Measurements from ENCODE around the gene ADRA2B.
"Not testable (repeated sequence)": the region's sequence is repeated elsewhere in the genome, so short reads cannot be mapped to it uniquely, and the experiment has no call there.

Gene ADRA2B

DNA sequence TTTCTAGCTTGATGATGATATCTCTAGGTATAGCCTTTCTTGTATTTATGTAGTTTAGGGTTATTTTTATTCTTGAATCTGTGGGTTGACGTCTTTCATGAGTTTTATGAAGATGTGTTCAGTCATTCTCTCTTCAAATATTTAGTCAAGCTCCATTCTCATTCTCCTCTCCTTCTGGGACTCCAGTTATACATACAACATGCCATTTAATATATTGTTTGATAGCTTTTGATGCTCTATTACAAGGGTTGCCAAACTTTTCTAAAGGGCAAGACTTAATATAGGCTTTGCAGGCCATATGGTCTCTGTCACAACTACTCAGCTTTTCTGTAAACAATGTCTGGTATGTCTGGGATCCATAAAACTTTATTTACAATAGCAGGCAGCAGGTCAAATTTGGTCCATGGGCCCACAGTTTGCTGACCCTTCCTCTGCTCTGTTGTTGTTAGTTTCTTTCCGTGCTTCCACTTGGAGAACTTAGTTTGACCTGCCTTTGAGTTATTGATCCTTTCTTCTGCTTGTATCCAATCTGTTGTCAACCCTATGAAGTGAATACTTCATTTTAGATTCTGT, 41.1 kb downstream of the ADRA2B start:
- no peak overlapping the region for H3K4me3 ChIP-seq (ENCODE audit: low read depth, low read length)
- TF ChIP-seq, protein P1, sequence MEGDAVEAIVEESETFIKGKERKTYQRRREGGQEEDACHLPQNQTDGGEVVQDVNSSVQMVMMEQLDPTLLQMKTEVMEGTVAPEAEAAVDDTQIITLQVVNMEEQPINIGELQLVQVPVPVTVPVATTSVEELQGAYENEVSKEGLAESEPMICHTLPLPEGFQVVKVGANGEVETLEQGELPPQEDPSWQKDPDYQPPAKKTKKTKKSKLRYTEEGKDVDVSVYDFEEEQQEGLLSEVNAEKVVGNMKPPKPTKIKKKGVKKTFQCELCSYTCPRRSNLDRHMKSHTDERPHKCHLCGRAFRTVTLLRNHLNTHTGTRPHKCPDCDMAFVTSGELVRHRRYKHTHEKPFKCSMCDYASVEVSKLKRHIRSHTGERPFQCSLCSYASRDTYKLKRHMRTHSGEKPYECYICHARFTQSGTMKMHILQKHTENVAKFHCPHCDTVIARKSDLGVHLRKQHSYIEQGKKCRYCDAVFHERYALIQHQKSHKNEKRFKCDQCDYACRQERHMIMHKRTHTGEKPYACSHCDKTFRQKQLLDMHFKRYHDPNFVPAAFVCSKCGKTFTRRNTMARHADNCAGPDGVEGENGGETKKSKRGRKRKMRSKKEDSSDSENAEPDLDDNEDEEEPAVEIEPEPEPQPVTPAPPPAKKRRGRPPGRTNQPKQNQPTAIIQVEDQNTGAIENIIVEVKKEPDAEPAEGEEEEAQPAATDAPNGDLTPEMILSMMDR (IDR thresholded peaks at IDR 0.05; ENCODE audit: insufficient read depth, low read depth, low read length, missing control alignments): no peak
- no peak for DNase-seq (ENCODE audit: low read depth)

DNA sequence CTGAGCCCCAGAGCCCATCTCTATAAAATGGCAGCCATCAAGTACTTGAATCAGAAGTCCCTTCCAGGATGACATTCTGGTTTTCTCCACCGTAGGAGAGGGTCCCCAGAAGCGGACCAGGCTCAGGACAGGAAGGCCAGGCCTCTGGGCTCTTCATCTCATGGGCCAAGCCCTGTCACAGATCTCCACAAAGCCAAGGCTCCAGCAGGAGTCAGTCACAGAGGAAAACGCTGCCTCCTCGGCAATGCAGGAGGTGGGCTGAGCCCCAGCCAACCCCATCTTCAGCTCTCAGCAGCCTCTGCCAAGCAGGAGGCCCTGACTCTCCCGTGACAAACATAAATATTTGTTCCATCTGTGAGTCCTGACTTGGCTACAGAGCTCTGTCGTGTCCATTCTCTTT, 42.2 kb downstream of the ADRA2B start:
- no peak for DNase-seq (ENCODE audit: low read depth)
- H3K4me3 ChIP-seq (ENCODE audit: low read depth, low read length): no peak overlapping the region
- TF ChIP-seq, protein P1 (IDR thresholded peaks at IDR 0.05; ENCODE audit: insufficient read depth, low read depth, low read length, missing control alignments): no peak

DNA sequence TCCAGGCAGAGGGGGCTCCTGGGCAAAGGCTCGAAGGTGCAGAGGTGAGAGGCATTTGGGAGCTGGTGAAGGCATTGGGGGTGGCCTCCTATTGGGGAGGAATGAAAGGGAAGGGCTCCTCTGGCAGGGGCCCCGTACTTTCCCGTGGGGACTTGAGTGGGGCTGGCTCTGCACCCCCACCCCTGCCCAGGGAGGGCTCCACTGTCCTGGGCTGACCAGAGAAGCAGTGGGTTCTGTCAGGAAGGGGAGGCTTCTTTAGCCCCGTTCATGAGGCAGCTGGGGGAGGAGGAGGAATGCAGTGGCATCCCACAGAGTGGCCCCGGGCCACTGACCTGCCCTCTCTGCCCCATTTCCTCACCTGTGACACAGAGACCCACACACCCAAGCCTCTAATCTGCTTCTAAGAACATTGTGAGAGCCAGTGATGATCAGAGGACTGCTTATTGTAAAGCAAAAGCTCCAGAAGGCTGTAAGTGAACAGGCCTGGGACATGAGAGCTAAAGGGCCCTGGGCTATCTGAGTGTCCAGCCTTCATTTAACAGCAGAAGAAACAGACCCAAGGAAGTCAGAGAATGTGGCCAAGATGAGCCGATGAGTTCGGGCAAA, 43.1 kb downstream of the ADRA2B start:
- TF ChIP-seq, protein P1 (IDR thresholded peaks at IDR 0.05; ENCODE audit: insufficient read depth, low read depth, low read length, missing control alignments): no peak
- H3K4me3 ChIP-seq (ENCODE audit: low read depth, low read length): no peak overlapping the region
- DNase-seq (ENCODE audit: low read depth): no peak

DNA sequence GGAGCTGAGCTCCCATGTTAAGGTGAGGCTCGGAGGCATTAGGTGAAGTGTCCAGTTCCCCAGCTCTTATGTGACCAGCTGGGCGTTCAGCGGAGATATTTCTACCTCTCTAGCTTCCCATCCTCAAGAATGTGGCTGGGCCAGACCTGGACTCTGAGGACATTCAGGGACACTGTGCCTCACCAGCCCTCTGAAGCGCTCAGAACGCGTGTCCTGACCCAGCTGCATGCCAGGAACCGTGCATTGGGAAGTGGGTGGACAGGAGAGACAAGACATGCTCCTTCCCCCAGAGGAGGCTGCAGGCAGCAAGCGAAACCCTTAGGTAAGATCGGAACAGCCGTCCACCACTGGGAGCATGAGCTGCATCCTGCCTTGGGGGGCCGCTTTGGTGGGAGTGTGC, 43.6 kb downstream of the ADRA2B start:
- no peak for DNase-seq (ENCODE audit: low read depth)
- no peak overlapping the region for H3K4me3 ChIP-seq (ENCODE audit: low read depth, low read length)

DNA sequence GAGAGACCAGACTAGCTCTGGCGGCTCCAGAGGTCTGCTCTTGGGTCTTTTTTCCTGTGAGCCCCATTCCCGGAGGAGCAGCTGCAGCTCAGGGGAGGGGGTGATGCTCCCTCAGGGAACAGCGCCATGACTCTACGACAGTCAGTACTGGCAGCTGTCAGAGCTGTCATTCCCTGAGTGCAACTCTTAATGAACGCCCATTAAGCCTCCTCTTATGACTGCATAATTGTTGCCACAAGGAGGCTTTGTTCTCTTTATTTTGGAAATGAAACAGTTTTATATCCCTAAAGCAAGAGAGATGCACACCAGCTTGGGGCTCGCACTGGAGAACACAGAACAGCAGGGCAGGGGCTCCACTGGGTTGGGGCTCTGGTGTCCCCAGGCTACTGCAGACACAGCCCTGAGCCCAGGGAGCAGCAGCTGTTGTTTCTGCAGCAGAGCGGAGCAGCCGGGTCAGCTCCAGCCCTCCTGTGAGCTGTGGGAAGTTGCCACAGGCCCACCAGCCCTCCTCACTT, 44.3 kb downstream of the ADRA2B start:
- not testable (repeated sequence) for H3K4me3 ChIP-seq (ENCODE audit: low read depth, low read length); DNase-seq (ENCODE audit: low read depth)

More for the DNA sequence above, 43.6 kb downstream of the ADRA2B start:
- TF ChIP-seq, protein P1 (IDR thresholded peaks at IDR 0.05; ENCODE audit: insufficient read depth, low read depth, low read length, missing control alignments): no peak

DNA sequence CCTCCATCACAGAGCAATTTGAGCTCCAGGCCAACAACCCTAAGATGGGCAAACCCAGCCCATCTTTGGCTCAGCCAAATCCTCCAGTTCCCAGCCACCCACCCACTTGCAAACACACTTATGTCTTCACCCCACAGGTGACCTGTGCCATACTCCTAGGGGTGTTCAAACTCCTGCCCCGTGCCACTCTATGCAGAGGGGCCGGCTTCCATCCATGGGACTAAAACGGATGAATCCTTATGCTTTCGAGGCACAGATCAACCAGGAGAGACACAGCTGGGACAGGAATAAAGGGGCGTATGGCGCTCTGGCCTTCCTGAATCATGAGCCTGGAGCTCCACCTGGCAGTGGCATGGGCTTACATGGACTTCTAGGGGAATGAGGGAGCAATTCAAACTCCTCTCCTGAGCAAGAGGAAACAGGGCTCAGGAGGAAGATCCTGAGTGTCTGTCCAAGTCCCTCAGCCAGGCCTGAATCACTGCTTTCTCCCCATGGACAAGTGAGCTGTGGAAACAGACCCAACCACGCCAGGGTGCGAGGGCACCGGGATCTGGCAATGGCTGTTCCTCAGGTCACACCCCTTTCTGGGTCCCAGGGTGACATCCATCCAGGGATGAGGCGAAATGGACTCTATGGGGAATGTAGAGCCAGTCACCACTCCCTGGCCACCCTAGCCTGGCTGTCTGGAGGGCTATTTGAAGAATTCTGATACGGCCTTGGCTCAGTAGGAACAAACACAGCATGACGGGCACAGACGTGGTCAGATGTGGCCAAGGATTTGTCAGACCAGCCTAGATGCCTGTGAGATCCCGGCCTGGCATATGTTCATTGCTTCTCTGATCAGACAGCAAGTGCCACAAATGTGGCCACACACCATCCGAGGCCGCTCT, 45.0 kb downstream of the ADRA2B start:
- DNase-seq (ENCODE audit: low read depth); H3K4me3 ChIP-seq (ENCODE audit: low read depth, low read length): not testable (repeated sequence)

DNA sequence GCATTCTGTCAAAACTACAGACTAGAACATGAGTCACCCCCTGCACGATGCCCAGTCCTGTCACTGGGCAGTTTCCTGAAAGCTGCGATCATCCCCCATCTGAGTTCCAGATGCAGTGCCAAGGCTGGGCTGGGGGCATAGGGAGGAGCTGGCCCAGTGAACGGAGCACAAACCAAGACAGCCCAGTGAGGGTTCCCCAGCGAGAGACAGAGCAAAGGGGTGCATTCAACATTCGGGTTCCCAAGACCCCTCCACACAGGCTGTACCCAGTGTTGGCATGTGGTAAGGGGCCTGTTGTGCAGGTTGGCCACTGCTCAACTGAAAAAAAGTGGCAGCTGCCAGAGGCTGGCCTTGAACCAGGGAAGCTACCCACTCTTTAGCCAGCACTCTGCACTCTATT, 46.0 kb downstream of the ADRA2B start:
- not testable (repeated sequence) for H3K4me3 ChIP-seq (ENCODE audit: low read depth, low read length); DNase-seq (ENCODE audit: low read depth)

DNA sequence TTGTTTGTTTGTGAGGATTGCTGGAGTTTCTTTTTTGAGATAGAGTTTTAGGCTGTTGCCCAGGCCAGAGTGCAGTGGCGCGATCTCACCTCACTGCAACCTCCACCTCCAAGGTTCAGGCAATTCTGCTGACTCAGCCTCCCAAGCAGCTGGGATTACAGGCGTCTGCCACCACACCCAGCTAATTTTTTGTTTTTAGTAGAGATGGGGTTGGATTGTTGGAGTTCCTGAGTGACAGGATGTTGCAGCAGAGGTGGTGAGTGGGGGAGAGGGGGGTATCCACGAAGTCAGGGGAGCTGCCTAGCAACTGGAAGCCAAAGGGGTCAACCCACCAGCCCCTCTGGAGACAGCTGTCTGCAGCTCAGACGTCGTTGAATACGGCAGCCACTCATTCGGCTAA, 46.5 kb downstream of the ADRA2B start:
- not testable (repeated sequence) for H3K4me3 ChIP-seq (ENCODE audit: low read depth, low read length); DNase-seq (ENCODE audit: low read depth)

DNA sequence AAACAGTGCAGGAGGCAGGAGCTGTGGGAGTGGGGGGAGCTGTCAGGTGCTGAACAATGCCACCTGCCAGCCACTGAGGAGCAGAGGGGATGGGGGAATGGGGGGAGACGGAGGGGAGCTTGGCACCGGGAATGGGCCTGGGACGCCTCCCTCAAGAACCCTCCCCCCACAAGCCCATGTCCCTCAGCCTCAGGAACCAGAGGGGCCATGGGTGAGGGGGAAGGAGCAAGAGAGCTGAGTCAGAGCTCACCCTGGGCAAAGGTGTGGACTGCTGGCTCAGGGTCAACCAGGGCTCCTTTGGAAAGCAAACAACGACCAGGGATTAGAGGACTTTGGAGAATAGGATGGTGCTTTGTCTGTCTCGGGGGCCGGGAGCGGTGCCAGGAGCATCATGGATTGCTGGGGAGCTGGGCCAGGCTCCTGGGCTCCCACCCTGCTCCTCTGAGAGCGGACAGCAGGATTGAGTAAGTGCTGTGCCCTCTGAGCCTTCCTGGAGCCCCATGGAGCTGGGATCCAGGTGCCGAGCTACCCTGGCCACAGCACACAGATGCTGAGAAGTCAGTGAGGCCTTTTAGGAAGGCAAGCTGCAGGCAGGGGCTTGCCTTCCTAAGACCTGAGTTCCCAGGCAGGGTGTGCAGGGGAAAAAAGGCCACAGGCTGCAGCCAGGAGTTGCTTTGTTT, 48.3 kb downstream of the ADRA2B start:
- H3K4me3 ChIP-seq (ENCODE audit: low read depth, low read length); DNase-seq (ENCODE audit: low read depth): not testable (repeated sequence)

DNA sequence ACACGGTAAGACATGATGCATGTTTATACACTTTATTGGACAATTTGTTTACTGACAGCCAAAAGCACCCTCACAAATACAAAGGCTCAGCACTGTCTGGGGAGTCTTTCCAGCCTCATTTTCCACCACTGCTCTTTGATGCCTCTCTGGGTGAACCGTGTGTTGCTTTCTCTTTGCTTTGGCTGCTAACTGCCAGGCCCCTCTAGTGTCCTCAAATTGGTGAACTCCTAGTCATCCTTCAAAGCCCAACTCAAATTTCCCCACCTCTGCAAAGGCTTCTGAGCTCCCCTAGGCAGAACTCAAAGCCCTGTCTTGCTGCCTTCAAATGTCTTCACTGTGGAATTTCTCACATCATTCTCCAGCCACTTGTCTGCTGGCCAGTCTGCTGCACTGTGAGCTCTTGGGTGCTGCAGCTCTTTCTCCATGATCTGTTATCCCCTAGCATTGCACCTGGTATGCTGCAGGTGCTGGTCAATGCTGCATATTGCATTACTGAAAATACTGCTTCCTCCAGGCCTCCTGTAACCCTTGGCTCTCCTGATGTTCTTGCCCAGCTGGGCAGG, 49.2 kb downstream of the ADRA2B start:
- not testable (repeated sequence) for H3K4me3 ChIP-seq (ENCODE audit: low read depth, low read length); DNase-seq (ENCODE audit: low read depth)

DNA sequence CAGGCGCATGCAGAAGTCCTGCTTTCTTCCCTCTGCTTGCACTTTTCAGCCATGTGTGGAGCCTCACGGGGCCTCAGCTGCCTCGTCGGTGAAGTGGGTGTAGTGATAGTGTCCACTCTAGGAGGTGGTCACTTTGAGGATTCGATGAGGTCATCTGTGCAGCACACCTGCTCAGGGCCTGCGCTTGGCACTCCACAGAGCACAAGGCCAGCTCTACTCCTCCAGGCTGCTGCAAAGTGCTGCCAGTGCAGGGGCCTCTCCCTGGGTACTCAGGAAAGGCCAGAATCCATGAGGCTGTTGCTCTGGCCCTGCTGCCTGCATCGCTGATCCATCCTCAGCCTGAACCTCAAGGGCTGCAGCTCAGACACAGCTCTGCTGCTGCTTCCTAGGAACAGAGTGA, 49.9 kb downstream of the ADRA2B start:
- H3K4me3 ChIP-seq (ENCODE audit: low read depth, low read length); DNase-seq (ENCODE audit: low read depth): not testable (repeated sequence)

DNA sequence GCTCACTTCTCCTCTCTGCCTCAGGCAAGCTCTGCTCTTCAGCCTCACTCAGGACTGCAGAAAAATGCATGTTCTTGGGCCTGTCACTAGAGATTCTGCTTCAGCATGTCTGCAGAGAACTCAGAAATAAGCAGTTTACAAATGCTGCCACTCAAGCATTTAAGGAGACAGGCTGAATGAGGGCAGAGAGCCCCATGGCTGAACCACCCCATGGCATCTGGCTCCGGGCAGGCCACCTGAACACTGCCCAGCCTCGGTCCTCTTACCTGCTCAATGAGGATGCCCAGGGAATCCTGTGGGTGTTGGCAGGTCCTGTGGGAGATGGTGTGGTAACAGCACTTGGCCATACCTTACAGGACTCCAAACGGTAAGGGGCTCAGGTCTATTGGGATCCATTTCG, 50.4 kb downstream of the ADRA2B start:
- H3K4me3 ChIP-seq (ENCODE audit: low read depth, low read length); DNase-seq (ENCODE audit: low read depth): not testable (repeated sequence)
